UCSD-AML1 (cell line): ENCODE measurements around the gene SRP9.
"Not testable (repeated sequence)": the region's sequence is repeated elsewhere in the genome, so short reads cannot be mapped to it uniquely, and the experiment has no call there.

Source experiments
- DNase-seq: peaks from one replicate; lab custom pipeline; 2025; ENCODE audit not compliant: unreplicated experiment; lab: John Stamatoyannopoulos, UW

The SRP9 gene

DNA sequence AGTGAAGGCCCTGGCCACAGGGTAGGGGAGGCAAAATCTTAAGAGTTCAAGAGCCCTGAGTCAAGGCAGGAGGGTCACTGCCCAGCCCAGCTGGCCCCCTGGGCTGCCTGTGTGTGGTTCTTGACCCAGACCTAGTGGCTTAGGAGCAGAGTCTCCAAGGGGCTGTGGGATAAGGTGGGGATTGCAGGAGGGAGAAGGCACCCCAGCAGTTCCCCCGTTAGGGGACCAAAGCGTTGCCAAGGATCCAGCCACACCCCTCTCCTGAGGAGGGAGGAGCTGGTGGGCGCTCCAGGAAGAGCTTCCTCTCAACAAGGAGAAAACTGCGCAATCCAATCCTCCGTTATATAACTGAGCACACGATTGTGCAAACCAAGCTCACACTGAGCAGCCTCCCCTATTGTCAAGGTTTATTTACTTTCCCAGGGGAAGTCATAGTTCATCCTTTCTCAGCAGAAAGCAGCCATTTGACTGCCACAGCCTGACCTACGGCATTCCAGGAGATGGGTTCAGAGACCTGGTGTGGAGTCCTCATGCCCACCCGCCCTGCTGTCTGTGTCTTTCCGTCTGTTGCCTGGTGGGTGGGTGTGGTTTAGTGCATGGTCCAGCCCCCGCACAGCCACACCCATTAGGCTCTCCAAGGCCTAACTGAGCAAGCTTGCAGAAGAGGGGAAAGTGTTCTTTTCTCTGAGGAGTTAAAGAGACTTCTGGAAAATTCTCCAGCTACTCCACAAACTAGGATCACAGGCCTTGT lies 35.8 kb downstream of the SRP9 start:
- DNase-seq: peak; percentile 28

DNA sequence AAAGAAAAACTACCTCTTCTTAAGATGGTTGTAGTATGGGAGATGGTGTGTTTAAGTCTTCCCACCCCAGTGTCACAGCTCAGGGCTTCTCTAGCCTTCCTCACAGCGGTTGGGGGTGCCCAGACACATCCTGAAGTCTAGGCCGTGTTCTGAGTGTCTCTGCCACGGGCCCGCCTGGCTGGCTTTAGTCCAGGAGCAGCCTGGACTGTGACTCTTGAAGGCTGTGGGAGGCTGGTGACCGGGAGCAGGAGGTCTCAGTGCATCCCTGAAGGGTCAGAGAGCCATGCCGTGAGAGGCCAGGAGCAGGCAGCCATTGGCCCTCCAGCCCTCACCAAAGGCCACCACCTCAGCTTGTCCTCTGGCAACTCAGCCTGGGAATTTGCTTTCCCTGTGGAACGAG lies 36.8 kb downstream of the SRP9 start:
- DNase-seq: no peak

- DNase-seq: not testable (repeated sequence)
Measured at GRCh38 chr1:225815090-225815489, 37.5 kb downstream of the SRP9 start.

- no peak for DNase-seq
Measured at GRCh38 chr1:225815526-225816178, 38.0 kb downstream of the SRP9 start.

- no peak for DNase-seq
Measured at GRCh38 chr1:225816643-225817538, 39.3 kb downstream of the SRP9 start.

DNA sequence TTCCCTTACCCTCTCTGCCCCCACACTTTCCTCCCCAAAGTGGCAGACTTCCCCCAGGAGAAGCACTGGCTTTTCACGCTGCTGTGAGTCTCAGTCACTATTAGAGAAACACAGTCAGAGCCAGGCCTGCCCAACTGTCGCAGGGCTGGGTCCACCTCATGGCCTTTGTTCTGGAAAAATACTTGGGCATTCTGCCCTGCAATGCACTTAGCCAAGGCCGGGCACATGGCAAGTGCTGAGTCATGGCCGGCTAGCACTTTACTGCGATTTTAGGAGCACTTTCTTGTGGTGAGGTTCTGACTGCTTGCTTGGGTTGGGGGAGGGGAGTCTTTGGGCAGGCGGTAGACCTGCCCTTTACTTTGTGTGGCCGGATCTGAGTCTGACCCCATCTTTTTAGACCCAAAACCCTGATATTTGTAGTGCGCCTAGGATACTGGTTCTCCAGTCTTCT lies 40.0 kb downstream of the SRP9 start:
- DNase-seq: peak; percentile 38

DNA sequence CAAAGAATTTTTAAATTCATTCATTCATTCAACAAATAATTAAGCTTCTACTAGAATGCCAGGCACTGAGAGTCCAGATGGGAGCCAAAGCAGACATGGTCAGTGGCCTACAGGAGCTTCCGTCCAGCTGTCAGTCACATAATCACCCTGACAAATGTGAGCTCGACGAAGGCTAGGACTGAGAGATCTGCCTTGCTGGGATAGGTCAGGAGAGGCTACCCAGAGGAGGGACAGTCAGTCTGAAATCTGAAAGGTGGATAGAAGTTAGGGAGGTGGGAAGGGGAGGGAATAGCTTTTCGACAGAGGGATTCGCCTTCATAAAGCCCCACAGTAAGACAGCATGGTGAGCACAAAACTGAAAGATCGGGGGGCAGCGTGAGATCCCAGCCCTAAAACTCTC lies 40.6 kb downstream of the SRP9 start:
- DNase-seq: no peak

GRCh38 chr1:225819346-225820192 lies 41.9 kb downstream of the SRP9 start:
- no peak for DNase-seq

- DNase-seq: no peak
Measured at GRCh38 chr1:225820522-225821120, 43.0 kb downstream of the SRP9 start.

GRCh38 chr1:225822655-225823403 lies 45.2 kb downstream of the SRP9 start:
- no peak for DNase-seq

DNA sequence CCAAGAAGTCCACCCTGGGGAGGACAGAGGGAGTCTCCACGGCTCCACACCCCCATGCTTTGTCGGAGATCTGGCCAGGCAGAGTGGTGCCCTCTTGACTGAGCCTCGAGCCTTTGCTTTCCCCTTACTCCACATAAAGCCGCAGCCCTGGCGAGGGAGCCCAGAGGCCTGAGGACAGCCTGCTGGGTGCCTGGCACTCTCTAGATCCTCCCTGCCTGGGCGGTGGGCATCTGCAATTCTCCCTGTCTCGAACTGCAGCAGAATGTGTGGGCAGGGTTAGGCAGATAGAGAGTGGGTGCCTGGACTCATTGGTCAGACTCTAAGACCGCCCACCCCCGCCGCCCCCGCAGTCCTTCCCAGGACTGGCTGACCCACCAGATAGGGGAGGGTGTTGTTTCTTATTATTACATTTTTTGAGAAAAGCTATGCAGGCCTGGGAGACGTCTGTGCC lies 46.2 kb downstream of the SRP9 start:
- no peak for DNase-seq

DNA sequence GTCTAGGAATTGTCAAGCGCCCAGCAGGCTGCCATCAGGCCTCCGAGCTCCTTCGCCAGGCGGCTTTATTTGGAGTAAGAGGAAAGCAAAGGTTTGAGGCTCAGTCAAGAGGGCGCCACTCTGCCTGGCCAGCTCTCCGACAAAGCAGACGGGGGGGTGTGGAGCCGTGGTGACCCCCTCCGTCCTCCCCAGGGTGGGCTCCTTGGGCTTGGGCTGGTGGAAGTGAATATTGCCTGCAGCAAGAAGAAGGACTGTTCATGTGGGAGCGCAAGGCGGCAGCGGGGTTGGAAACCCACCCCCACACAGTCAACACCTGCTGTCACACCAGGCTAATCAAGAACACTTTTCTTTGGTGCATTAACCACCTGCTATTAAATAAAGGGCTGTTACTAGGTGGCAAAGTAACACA lies 46.9 kb downstream of the SRP9 start:
- no peak for DNase-seq

GRCh38 chr1:225825078-225825477 lies 47.5 kb downstream of the SRP9 start:
- DNase-seq: no peak

DNA sequence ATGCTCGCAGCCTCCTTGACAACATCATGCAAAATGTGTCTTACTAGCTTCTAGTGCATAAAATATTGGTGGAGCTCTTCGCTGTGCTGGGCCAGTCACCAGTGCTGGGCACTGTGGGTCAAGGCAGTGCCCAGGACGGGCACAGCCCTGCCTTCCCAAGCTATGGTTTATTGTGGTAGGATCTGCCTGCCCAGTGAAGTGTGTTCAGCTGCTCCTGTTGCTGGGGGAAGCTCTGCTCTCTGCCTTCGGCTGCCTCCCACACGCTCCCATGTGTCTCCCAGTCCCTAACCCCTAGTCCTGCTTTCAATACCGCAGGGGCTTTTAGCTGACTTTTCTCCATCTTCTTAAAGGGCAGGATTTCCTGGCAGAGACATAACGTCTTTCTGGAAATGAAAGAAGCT lies 48.0 kb downstream of the SRP9 start:
- DNase-seq: no peak

GRCh38 chr1:225827076-225827475 lies 49.5 kb downstream of the SRP9 start:
- no peak for DNase-seq

DNA sequence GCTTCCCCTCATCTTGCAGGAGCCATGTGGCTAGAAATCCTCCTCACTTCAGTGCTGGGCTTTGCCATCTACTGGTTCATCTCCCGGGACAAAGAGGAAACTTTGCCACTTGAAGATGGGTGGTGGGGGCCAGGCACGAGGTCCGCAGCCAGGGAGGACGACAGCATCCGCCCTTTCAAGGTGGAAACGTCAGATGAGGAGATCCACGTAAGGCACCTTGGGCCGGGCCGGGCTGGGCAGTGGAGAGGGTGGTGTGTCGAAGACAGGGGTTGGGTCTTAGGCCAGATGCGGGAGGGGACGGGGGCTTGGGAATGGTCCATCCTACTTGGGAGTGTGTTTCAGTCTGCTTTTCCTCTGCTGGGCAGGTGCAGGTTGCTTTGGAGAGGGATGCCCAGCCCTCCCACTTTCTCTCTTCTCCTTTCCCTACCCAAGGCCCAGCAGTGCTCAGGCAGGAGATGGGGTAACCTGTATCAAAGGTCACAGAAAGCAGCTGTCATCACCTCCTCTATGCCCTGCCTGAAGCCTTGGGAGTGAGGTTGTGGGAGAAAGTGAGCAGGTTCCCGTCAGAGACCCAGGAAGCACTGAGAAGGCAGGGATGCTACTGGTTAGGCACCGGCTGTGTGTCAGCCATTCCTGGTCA lies 51.2 kb downstream of the SRP9 start:
- DNase-seq: no peak

GRCh38 chr1:225830841-225831240 lies 53.2 kb downstream of the SRP9 start:
- DNase-seq: no peak

DNA sequence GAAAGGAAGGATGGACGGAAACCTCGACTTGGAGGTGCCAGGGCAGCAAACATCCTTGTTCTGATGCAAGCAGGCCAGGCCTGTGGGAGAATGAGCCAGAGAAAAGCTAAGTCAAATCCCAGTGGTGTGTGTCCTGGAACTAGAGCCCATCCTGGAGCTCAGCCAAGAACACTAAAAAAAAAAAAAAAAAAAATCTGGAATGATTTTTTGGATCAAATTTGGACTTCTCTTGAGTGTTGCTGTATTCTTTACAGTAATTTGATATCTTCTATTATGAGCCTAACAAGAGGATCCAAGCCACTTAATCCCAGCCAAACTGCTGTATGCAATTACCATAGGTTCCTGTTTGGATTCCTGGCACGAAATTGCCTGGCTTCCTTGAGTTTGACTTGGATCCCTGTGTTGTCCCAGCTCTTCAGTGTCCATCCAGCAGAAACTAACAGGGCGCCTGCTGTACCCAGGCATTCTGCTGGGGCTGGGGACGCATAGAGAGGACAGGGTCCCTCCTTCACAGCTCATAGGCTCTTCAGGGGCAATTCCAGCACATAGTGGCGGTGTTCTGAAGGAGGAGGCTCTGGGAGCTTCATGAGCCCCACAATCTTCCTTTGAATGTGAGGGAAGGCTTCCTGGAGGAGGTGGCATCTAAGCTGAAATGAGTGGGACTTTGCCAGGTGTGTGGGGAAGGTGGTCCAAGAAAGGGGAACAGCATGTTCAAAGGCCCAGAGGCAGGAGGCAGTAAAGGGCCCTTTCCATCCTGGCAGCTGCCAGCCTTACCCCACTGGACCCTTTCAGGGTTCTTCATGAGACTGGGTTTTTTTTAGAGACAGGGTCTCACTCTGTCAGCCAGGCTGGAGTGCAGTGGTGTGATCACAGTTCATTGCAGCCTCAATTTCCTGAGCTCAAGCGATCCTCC lies 57.0 kb downstream of the SRP9 start:
- no peak for DNase-seq
